Left lung (tissue), 10 donors: Measurements from ENCODE around the gene CD79A. TPM values are rescaled to one million over a fixed set of nuclear protein-coding genes. Genes with fewer than 3 reads are reported as not detected.

Experiments used
- ATAC-seq: fragments of 200-7000 bp; cut with Tn5 transposase; one replicate; pipeline ENCODE4 v1.9.1; 2020; ENCODE audit warnings: moderate library complexity
- DNase-seq, 4 donors: peaks; one replicate each; pipeline ENCODE4 v3.0.0-alpha.2; 2013 to 2020
- H3K27ac ChIP-seq, 2 donors: fragments of 200-600 bp; sonication (generic) in 1 of 2; one replicate each; pipeline versions ENCODE4 v1.5.0 to v1.8.0; 2020 to 2021
- H3K27me3 ChIP-seq, 2 donors: fragments of 200-600 bp; sonication (generic) in 1 of 2; one replicate each; pipeline versions ENCODE4 v1.5.0 to v1.8.0; 2020 to 2021
- H3K36me3 ChIP-seq, 2 donors: fragments of 200-600 bp; sonication (generic) in 1 of 2; one replicate each; pipeline versions ENCODE4 v1.5.0 to v1.8.0; 2020 to 2021
- H3K4me1 ChIP-seq, 2 donors: fragments of 200-600 bp; one replicate each; pipeline ENCODE4 v1.8.0; 2021
- H3K4me3 ChIP-seq, 2 donors: fragments of 200-600 bp; sonication (generic) in 1 of 2; one replicate each; pipeline versions ENCODE4 v1.5.0 to v1.8.0; 2020 to 2021; ENCODE audit warnings: mild to moderate bottlenecking in 1 of 2
- H3K9me3 ChIP-seq, 2 donors: fragments of 200-600 bp; sonication (generic) in 1 of 2; one replicate each; pipeline versions ENCODE4 v1.5.0 to v1.8.0; 2020 to 2021
- intact Hi-C, 2 donors: fragments of 100-400 bp; cut with DNase I; formaldehyde crosslinking; loops; one replicate each; pipeline versions ENCODE4 v1.11.2 to v1.14.2; 2022
- microRNA-seq, 2 donors: library from miRNA; unstranded; fragments of <30 nt; microRNA quantifications; one replicate each; pipeline ENCODE4, GENCODE V29; 2019
- polyA plus RNA-seq, 6 donors: library from polyadenylated mRNA; unstranded; fragments of 120-200 nt; gene quantifications; one replicate each; pipeline ENCODE4 v1.2.1, GENCODE V29; 2013; ENCODE audit not compliant: insufficient read length in 6 of 6
- total RNA-seq, 2 donors: library from RNA; stranded (reverse); fragmentation: NEBNext Ultra II Directional; extraction: Animal tissue kit (Norgen Biotek cat#: 25700); gene quantifications; one replicate each; pipeline ENCODE4 v1.2.1, GENCODE V29; 2021
- TF ChIP-seq, protein P1 (sequence below), 2 donors: fragments of 200-600 bp; sonication (generic) in 1 of 2; IDR thresholded peaks; one replicate each; pipeline versions ENCODE4 v1.5.0 to v1.8.0; 2021; ENCODE audit warnings: antibody characterized with exemption in 2 of 2
- donor health status: DM: no; HTN: yes; CAD: no.
- donor health status: DM: no; HTN: no; CAD: no.

CD79A gene
- total and polyA plus RNA-seq, 8 donors: 0.51 to 2.3 (median 1.2) TPM

DNA sequence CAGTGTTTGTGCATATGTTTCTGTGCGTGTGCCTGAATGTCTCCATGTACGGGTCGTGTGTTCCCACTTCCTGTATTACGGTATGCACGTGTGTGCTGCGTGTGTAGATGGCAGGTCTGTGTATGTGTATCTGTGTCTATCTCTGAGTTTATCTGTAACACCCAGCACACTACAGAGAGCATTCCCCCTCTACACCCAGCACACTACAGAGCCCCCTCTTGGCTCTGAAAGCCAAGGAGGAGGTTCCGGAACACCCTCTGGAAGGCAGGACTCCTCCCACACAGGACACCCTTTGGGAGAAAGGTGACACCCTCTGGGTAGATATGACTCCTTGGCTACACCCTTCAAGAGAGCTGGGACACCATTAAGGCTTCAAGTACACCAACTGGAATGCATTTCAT, 53.2 kb downstream of the CD79A start:
- no peaks in the 10 kb centered on the region for H3K36me3 ChIP-seq
- H3K27me3 ChIP-seq: peaks cover 40 to 94% of the 10 kb centered on the region in 2 donors
- H3K27ac ChIP-seq: no peak overlapping the region
- DNase-seq: no peak
- TF ChIP-seq, protein P1, sequence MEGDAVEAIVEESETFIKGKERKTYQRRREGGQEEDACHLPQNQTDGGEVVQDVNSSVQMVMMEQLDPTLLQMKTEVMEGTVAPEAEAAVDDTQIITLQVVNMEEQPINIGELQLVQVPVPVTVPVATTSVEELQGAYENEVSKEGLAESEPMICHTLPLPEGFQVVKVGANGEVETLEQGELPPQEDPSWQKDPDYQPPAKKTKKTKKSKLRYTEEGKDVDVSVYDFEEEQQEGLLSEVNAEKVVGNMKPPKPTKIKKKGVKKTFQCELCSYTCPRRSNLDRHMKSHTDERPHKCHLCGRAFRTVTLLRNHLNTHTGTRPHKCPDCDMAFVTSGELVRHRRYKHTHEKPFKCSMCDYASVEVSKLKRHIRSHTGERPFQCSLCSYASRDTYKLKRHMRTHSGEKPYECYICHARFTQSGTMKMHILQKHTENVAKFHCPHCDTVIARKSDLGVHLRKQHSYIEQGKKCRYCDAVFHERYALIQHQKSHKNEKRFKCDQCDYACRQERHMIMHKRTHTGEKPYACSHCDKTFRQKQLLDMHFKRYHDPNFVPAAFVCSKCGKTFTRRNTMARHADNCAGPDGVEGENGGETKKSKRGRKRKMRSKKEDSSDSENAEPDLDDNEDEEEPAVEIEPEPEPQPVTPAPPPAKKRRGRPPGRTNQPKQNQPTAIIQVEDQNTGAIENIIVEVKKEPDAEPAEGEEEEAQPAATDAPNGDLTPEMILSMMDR (IDR thresholded peaks at IDR 0.05): no peak
- peak; percentile 19 for ATAC-seq
- H3K4me3 ChIP-seq: no peak overlapping the region
- no peaks in the 10 kb centered on the region for H3K9me3 ChIP-seq
- intact Hi-C loops: loop anchor here in 1 of 2 donors (10.0 kb wide), 1 partner anchor 66 kb away; the partner anchor contains the start of gene RPS19
- H3K4me1 ChIP-seq: peaks cover 10 to 24% of the 10 kb centered on the region in 2 donors

Small RNAs within 50 kb of the gene (microRNA-seq; reads per million reads assigned to microRNA genes)
- gene MIR6797: 0.27 to 0.50 reads per million in 2 donors

Other genes with a start within 250 kb of the CD79A start
- under 1 TPM; 0.18 to 0.44 TPM for gene CEACAM7, start 189.0 kb upstream of the CD79A start, total RNA-seq
- gene CEACAM7, start 189.0 kb upstream of the CD79A start, polyA plus RNA-seq: under 1 TPM in 4 of 6 donors, not detected in 2; 0.09 to 0.23 (median 0.10) TPM
- gene CEACAM5, start 168.7 kb upstream of the CD79A start, total RNA-seq: 10 to 100 TPM; 21.2 to 31.1 TPM
- under 1 TPM; 0.10 to 0.34 (median 0.14) TPM for gene CEACAM5, start 168.7 kb upstream of the CD79A start, polyA plus RNA-seq
- gene CEACAM6, start 121.7 kb upstream of the CD79A start, total RNA-seq: 1,000 to 10,000 TPM in 1 of 2 donors, 100 to 1,000 TPM in 1; 367 to 1,560 TPM
- gene CEACAM6, start 121.7 kb upstream of the CD79A start, polyA plus RNA-seq: 1 to 10 TPM; 2.1 to 3.7 (median 3.3) TPM
- gene CEACAM3, start 80.7 kb upstream of the CD79A start, total RNA-seq: 1 to 10 TPM in 1 of 2 donors, under 1 TPM in 1; 0.87 to 8.6 TPM
- gene CEACAM3, start 80.7 kb upstream of the CD79A start, polyA plus RNA-seq: under 1 TPM in 3 of 6 donors, not detected in 3; 0.12 to 0.38 (median 0.34) TPM
- not detected for gene LYPD4, start 32.6 kb upstream of the CD79A start, total RNA-seq
- gene LYPD4, start 32.6 kb upstream of the CD79A start, polyA plus RNA-seq: not detected
- gene DMRTC2, start 32.2 kb upstream of the CD79A start, total RNA-seq: not detected
- not detected for gene DMRTC2, start 32.2 kb upstream of the CD79A start, polyA plus RNA-seq
- 1,000 to 10,000 TPM; 1,560 to 2,044 TPM for gene RPS19, start 17.0 kb upstream of the CD79A start, total RNA-seq
- gene RPS19, start 17.0 kb upstream of the CD79A start, polyA plus RNA-seq: 1,000 to 10,000 TPM; 1,694 to 2,456 (median 1,910) TPM
- 100 to 1,000 TPM; 129 to 202 TPM for gene ARHGEF1, start 5.9 kb downstream of the CD79A start, total RNA-seq
- 10 to 100 TPM; 60.8 to 85.7 (median 77.7) TPM for gene ARHGEF1, start 5.9 kb downstream of the CD79A start, polyA plus RNA-seq
- gene ERFL, start 51.2 kb downstream of the CD79A start, total RNA-seq: under 1 TPM; 0.15 to 0.34 TPM
- under 1 TPM in 4 of 6 donors, not detected in 2; 0.08 to 0.38 (median 0.26) TPM for gene ERFL, start 51.2 kb downstream of the CD79A start, polyA plus RNA-seq
- 100 to 1,000 TPM; 175 to 186 TPM for gene RABAC1, start 82.0 kb downstream of the CD79A start, total RNA-seq
- gene RABAC1, start 82.0 kb downstream of the CD79A start, polyA plus RNA-seq: 10 to 100 TPM; 53.1 to 81.9 (median 68.7) TPM
- gene ATP1A3, start 117.0 kb downstream of the CD79A start, total RNA-seq: not detected
- gene ATP1A3, start 117.0 kb downstream of the CD79A start, polyA plus RNA-seq: under 1 TPM in 5 of 6 donors, not detected in 1; 0.20 to 0.86 (median 0.40) TPM
- gene GRIK5, start 192.9 kb downstream of the CD79A start, total RNA-seq: under 1 TPM; 0.29 to 0.81 TPM
- 10 to 100 TPM in 1 of 6 donors, 1 to 10 TPM in 5; 4.6 to 11.6 (median 5.4) TPM for gene GRIK5, start 192.9 kb downstream of the CD79A start, polyA plus RNA-seq
- gene ZNF574, start 198.9 kb downstream of the CD79A start, total RNA-seq: 10 to 100 TPM in 1 of 2 donors, 1 to 10 TPM in 1; 9.4 to 11.2 TPM
- gene ZNF574, start 198.9 kb downstream of the CD79A start, polyA plus RNA-seq: 10 to 100 TPM; 10.6 to 15.4 (median 13.5) TPM